GM18870 (cell line): ENCODE data around the gene SGK1.
"Not testable (repeated sequence)": the region's sequence is repeated elsewhere in the genome, so short reads cannot be mapped to it uniquely, and the experiment has no call there.

Experiments used
- ATAC-seq: cut with Tn5 transposase; IDR thresholded peaks from one replicate; pipeline ENCODE4 v1.9.1; 2021; ENCODE audit warnings: moderate library complexity; ENCODE audit not compliant: unreplicated experiment

Gene SGK1

DNA sequence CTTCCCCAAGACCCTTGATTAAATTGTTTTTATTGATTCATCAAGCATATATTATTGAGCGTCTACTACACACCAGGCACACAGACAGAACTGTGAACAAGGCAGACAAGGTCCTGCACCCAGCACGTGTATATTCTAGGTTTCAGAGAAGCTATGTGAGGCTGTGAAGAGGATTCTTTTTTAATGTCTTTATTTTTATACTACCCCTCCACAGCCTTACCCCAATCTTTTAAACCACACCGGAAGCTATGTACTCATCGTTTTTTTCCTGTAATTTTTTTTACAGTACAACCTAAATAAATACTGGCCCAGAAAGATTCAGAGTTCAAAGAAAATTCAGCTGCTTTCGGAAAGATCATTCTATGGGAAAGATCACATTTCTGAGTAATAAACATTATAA, 10.0 kb downstream of the SGK1 start:
- no peak for ATAC-seq

DNA sequence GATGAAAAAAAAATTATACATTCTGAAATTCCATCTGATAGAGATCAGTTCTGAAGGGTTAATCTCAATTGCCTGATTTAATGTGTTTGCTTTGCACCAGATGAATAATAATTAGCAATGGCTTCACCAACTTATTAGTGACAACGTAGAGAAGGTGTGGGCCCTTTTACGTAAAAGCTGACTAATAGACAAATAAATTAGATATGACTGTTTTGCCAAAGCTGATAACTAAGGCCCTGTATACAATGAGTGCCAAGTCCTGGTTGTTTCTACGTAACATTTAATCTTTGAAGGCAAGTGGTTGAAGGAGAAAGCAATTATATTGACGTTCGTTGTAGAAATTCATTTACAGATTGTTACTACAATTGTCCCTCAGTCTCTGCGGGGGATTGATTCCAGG, 10.8 kb downstream of the SGK1 start:
- no peak for ATAC-seq

DNA sequence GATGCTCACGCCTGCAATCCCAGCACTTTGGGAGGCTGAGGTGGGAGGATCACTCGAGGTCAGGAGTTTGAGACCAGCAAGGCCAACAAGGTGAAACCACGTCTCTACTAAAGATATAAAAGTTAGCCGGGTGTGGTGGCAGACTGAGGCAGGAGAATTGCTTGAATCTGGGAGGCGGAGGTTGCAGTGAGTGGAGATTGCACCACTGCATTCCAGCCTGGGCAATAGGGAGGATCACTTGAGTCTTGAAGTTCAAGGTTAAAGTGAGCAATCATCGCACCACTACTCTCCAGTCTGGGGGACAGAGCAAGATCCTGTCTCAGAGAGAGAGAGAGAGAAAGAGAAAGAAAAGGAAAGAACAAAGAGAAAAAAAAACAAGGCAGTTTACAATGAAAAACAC, 13.5 kb downstream of the SGK1 start:
- ATAC-seq, result not testable (repeated sequence)

DNA sequence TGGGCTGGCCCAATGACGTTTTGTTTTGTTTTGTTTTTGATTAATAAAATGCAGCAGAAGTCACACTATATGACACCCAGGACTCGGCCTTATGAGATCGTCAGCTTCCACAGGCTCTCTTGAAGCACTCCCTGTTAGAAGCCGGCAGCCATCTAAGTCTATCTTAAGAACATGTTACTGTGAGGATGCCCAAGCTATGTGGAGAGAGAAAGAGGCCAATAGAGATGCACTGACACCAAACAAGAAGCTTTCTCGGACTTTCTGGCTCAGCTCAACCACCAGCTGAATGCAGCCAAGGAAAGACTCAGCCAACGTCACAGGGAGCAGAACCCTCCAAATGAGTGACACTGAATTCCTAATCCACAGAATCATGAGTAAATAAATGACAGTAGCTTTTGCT, 14.0 kb downstream of the SGK1 start:
- no peak for ATAC-seq

DNA sequence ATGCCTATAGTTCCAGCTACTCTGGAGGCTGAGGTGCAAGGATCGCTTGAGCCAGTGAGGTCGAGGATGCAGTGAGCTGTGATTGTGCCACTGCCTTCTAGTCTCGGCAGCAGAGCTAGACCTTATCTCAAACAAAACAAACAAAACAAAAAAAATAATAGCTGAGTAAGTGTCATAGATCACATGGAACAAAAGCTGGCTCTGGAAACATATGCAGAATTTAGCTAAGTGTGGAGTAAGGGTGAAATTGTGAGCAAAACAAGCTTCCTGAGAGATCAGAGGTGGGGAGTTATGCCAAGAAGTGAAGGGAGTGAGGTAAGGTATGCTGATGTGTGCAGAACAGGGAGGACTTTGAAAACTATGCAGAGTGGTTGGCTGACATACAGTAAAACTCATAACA, 18.7 kb downstream of the SGK1 start:
- ATAC-seq, result no peak

DNA sequence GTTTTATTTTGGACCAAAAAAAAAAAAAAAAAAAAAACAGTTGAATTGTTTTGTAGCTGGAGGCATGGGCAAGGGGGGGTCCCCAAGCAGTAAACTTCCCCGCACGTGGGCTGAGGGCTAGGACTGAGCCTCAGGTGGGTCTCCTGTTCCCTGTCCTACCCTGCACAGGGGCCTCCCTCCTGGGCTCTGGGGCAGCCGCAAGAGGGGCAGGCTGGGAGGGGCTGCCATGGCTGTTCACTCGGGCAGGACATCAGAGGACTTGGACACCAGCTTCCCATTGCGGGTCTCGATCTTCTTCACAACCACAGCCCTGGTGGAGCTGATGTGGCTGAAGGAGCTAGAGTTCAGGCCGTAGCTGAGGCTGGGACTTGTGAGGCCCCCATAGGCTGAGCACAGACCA, 21.1 kb downstream of the SGK1 start:
- ATAC-seq, result no peak

DNA sequence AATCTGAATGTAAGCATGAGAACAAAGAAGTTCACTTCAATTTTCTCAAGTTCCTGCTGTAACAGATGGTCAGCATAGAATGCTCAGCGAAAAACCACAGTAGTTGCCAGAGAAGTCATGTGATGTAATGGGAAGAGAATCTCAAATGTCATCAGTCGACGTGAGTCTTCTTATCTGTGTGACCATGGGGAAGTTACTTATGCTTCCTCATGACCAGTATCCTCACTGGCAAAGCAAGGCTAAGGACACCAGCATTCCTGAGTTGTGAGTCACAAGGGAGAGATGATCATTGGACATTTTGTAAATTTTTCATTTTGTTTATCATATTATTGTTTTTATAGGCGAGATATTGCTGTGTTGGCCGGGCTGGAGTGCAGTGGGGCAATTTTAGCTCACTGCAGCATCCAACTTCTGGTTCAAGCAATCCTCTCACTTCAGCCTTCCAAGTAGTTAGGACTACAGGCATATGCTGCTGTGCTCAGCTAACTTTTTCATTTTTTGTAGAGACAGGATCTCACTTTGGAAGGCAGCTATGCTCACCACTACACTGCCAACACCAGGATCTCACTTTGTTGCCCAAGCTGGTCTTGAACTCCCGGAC, 21.9 kb downstream of the SGK1 start:
- ATAC-seq, result peak; percentile 73

DNA sequence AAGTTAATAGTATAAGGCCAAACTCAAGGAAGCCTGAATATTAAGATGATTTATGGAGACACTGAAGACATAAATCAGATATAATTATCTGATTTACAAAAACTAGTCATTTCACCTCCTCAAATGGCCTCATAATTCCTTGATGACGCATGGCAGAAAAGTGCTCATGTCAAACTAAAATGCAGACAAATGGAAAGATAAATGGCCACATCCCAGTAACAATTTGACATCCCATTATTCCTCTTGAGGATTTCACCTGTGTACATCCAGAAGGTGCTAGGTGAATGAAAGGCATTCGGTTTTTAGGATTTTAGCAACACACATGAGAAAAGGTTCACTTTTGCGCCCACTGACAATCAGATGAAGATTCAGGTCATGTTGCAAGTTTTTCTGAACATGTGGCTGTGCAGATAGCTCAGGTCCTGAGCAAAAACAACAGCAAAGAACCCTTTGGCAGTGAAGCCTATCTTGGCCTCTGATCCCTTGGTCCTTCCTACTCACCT, 24.2 kb downstream of the SGK1 start:
- ATAC-seq, result no peak

DNA sequence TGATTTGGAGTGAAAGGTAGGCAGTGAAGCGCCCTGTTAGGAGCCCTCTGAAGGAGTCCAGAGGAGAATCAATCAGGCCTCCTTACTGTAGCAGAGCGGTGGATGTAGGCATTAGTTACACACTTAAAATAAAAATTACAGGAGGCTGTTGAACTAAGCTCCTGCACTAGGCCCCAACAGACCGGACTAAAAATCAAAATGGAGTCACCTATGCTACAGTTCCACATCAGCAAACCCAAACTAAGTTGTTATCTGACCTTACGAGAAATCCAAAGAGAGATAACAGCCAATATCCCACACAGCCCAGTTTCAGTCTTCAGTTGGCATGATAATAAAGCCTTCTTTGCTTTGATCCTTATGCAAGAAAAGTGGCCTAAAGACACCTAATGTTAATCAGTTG, 26.8 kb downstream of the SGK1 start:
- ATAC-seq, result no peak

DNA sequence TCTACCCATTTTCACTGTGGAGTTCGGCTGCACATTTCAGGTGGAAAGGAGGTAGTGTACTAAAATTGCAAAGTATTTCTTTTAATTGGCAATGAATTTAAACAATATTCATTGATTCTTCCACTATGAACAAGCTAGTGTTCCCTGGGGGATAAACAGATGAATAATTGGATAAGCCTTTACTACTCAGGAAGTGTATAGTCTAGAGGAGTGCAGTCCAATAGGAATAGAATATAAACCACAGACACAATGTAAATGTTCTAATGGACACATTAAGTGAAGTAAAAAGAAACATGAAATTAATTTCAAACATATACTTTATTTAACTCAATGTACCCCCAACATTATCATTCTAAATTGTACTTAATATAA, 28.7 kb downstream of the SGK1 start:
- no peak for ATAC-seq

DNA sequence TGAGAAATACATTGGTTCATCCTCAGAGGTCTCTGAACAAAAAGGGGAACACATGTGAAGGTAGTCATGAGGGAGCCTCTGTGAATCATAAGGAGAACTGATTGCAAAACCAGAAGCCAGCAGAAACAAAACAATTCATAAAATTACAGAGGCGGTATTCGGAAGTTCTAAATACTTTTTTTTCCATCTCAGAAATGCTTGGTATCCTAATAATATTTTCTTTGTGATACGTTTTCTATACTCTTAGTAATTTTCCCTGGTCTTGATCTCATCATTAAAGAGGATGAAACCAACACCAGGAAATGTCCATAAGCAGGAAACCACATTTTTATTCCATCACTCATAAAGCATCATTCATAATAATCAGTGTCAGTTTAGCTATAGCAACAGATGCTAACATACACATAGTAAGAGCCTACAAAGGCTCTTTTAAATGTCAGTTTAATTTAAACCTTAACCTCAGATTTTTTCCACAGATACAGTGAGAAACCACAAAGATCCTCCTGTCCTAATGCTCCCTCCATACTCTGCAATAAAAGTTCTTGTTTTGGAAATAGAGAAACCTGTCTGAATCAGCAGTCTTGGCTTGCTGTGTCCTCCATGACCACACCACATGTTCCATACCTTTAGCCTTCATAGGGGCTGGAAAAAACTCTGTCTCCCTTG, 29.2 kb downstream of the SGK1 start:
- ATAC-seq, result no peak

DNA sequence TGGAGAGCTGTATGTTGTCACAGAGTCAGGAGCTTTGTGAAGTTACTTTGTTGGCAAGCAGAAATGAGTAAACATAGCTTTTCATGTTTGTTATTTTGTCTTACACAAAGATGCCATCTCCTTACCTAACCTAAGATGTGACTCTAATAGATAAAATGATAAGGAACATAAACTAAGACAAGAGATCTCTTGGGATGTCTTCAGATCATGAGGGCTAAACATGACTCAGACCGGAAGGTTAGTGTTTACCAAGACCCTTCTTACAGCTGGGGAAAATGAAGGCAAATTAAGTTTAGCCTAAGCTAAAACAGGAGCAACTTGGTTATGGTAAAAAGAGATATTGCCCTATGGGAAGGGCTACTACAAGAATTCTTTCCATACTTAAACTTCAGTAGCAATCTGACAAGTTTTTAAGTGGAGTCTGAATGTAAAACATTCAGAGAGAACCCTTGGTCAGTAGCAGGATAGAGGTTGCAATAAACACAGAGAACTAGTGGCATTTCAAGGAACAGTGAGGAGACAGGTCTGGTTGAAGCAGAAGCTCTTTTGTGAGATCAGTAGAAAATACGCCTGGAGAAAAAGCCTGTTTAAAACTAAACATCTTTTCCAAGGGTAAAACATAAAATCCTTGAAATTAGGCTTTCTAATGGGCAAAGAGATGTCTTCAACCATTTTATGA, 29.9 kb downstream of the SGK1 start:
- ATAC-seq, result no peak

DNA sequence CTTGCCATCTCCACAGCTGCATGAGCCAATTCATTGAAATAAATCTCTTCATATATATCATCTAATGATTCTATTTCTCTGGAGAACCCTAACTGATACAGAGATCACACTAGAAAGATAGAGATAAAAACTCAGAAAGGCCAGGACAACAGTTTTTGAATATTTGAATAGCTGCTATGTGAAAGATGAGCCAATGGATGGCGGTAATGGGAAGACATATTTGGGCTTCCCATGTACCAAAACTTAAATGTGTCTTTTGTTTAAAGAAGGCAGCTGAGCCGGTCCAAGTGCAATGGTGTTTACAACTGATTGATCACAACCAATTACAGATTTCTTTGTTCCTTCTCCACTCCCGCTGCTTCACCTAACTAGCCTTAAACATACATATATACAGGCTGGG, 35.1 kb downstream of the SGK1 start:
- no peak for ATAC-seq

DNA sequence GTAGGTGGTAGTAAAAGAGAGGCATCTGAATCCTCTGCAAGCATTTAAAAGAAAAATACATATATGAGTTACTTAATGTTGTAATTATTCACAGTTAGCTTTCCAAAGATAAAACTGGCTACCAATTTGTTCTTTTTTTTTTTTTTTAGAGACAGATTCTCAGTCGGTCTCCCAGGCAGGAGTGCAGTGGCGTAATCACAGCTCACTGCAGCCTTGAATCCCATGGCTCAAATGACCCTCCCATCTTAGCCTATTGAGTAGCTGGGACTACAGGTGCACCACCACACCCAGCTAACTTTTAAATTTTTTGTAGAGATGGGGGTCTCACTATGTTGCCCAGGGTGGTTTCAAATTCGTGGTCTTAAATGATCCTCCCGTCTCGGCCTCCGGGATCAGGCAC, 36.5 kb downstream of the SGK1 start:
- no peak for ATAC-seq

DNA sequence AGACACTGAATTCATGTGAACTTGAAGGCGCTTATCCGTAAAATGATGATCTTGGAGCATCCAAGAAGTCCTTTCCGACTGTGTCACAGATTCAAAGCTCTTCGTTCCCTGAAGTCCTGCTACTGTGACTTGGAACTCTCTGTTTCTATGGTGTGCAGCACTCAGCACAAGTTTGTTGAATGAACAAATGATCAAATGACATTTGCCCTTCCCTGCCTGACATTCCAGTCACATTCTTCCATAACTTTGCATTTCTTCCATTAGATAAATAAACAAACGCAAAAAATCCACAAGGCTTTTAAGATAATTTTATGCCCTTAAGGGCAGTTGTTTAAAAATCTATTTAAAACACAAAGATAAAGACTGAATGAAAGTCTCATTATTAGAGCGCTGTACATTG, 39.9 kb downstream of the SGK1 start:
- no peak for ATAC-seq

DNA sequence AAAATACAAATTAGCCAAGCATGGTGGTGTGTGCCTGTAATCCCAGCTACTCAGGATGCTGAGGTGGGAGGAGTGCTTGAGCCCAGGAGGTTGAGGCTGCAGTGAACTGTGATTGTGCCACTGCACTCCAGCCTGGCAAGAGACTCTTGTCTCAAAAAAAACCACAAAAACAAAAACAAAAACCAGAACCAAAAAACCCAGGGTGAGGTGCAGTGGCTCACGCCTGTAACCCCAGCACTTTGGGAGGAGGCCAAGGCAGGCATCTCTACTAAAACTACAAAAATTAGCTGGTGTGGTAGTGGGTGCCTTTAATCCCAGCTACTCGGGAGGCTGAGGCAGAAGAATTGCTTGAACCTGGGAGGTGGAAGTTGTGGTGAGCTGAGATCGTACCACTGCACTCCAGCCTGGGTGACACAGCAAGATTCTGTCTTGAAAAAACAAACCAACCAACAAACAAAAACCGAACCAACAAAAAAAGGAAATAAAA, 41.0 kb downstream of the SGK1 start:
- ATAC-seq, result not testable (repeated sequence)

DNA sequence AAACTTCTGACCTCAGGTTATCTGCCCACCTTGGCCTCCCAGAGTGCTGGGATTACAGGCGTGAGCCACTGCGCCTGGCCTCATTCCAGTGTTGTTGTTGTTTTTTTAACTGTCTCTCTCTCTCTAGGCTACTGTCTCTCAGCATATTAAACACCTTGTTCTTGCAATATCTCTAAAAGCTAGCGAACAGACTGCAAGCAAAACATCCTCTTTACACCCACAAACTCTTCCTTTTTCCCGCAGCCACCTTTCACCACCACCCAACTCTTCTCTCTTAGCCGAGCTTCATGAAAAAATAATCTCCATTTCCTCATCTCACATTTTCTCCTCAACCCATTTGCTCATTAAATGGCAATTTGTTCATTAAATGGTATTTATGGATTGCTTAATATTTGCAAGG, 45.5 kb downstream of the SGK1 start:
- ATAC-seq, result no peak

DNA sequence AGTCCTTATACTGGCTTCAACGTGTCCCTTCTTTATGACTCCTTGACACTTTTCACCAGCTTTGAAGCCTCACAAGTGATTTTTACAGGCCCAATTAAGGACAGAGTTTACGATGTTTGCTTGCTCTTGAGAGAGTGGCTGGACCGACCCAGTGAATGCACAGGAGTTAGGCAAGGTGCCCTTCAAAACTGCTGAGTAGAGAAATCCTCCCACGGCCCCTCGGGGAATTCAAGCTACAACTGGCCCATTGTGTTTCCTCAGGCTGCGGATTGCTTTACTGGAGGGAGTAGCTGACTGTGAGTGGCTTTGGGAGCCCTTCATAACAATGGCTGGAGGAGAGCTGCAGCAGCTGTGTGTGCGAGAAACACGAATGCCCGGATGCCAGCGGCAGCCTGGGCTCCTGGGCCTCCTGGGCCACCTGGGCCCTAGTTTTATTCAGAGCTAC, 50.0 kb downstream of the SGK1 start:
- no peak for ATAC-seq

DNA sequence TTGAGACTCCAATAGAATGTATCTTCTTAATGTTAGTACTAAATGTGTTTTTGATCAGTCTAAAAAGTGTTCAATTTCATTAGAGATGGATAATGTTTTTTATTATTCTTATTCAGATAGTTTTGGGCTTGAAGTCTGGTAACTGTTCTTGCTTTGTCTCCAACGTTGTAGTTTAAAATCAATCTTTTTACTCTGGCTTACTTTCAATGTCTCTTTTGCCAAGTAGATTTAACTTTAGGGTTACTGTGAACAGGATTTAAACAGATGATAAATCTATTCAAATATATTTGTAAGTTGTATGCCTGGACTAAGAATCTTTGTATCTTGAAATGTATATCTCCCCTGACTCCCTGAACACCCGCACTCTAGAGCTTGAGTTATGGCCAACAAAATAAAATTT, 51.1 kb downstream of the SGK1 start:
- ATAC-seq, result no peak

DNA sequence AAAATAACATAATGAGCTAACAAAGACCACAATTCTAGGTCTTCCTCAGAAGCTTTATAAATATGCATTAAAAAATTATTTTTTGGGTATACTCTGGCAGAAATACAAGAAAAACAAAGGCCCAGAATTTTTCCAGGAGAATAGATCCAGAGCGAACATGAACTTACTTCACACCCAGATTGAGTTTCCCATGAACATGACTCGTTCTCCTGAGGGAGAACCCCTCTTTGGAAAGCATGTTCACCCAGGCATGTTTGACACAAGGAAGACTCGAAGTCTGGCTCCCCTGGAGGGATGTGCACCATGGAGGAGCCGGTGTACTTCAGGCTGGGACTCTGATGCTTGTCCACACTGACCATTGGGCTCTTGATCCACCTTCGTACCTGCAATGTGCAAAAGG, 56.1 kb downstream of the SGK1 start:
- no peak for ATAC-seq

DNA sequence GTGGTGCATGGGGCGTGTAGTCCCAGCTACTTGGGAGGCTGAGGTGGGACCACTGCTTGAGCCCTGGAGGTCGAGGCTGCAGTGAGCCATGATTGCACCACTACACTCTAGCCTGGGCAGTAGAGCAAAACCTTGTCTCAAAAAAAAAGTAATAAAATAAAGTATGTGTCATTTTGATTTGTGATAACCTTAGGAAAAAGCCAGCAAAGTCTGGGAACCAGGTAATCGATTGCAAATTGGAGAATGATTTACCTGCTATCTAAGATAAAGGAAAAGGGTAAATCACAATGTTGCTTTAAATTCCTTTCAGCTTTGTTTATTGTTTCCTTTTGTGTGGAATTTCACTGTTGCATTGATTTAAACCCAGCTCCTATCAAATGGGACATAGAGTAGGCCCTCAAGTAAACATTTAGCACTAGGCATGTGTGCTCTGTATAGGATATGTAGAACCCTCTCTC, 59.0 kb downstream of the SGK1 start:
- no peak for ATAC-seq

DNA sequence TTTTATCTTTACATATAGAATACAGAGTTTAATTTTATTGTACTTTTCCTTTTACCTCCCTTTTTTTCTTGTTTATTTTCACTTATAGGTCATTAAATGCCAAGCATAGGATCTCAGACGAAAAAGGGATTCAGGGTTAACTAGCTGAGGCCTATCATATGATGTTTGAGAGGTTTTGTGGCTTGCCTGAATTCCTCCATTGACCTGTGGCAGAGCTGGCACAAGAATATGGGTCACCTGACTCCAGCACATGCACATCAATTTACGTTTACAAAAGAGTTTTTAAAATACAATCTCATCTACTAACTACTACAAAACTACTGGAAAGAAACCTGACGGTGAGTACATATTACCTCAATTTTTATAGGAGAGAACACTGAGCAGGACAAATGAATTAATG, 60.4 kb downstream of the SGK1 start:
- no peak for ATAC-seq
